Fibroblast of lung (primary cell): ENCODE results near the gene MRPS10. TPM values are rescaled to one million over a fixed set of nuclear protein-coding genes. Genes with fewer than 3 reads are reported as not detected.

Experiments used
- DNase-seq, 2 donors: peaks; one replicate each; pipeline versions ENCODE4 v3.0.0 to v3.0.0-alpha.2; 2010; ENCODE audit warnings: low read depth in 2 of 2
- H2AFZ ChIP-seq: 2 replicates; pipeline ENCODE4 v1.5.1; 2012; ENCODE audit warnings: low read length, control low read depth, inconsistent platforms
- H3K27ac ChIP-seq: 2 replicates; pipeline ENCODE4 v1.5.1; 2011; ENCODE audit warnings: low read length, control low read depth; ENCODE audit not compliant: insufficient read depth
- H3K27me3 ChIP-seq: 2 replicates; pipeline ENCODE4 v1.5.1; 2011; ENCODE audit warnings: mild to moderate bottlenecking, low read length; ENCODE audit not compliant: control insufficient read depth, insufficient read depth
- H3K36me3 ChIP-seq: 2 replicates; pipeline ENCODE4 v1.5.1; 2011; ENCODE audit warnings: low read length; ENCODE audit not compliant: control insufficient read depth, insufficient read depth
- H3K4me1 ChIP-seq: 2 replicates; pipeline ENCODE4 v1.5.1; 2011; ENCODE audit warnings: low read length; ENCODE audit not compliant: control insufficient read depth, insufficient read depth; ENCODE audit errors: extremely low read depth
- H3K4me2 ChIP-seq: 2 replicates; pipeline ENCODE4 v1.5.1; 2011; ENCODE audit warnings: low read length, control low read depth; ENCODE audit not compliant: insufficient read depth; ENCODE audit errors: extremely low read depth
- H3K4me3 ChIP-seq, 4 experiments: fragments of 200-600 bp in 1 of 4; sonication (generic) in 1 of 4; replicated peaks in 1 of 4; 2 replicates each; pipeline ENCODE4 v1.5.1; 2011 to 2016; ENCODE audit warnings: low read length in 4 of 4, low read depth in 3 of 4, mild to moderate bottlenecking in 3 of 4, control low read depth in 2 of 4, inconsistent platforms in 1 of 4, mixed read lengths in 1 of 4; ENCODE audit not compliant: insufficient read depth in 1 of 4; ENCODE audit errors: control extremely low read depth in 1 of 4
- H3K79me2 ChIP-seq: 2 replicates; pipeline ENCODE4 v1.5.1; 2012; ENCODE audit warnings: mild to moderate bottlenecking, low read length, inconsistent platforms; ENCODE audit not compliant: control insufficient read depth, insufficient read depth
- H3K9ac ChIP-seq: 2 replicates; pipeline ENCODE4 v1.5.1; 2011; ENCODE audit warnings: mild to moderate bottlenecking, low read length, control low read depth; ENCODE audit not compliant: insufficient read depth
- H3K9me3 ChIP-seq: 2 replicates; pipeline ENCODE4 v1.5.1; 2012; ENCODE audit warnings: low read depth, low read length; ENCODE audit not compliant: control insufficient read depth, insufficient read depth
- H4K20me1 ChIP-seq: 2 replicates; pipeline ENCODE4 v1.5.1; 2011; ENCODE audit warnings: low read length; ENCODE audit not compliant: control insufficient read depth, insufficient read depth; ENCODE audit errors: extremely low read depth
- CTCF ChIP-seq, 2 donors: IDR thresholded peaks in 1 of 2; conservative IDR thresholded peaks in 1 of 2; 1 replicate in 1 of 2; 2 replicates in 1 of 2; pipeline ENCODE4 v1.5.1; 2011 to 2012; ENCODE audit warnings: low read length in 2 of 2, control low read depth in 1 of 2, inconsistent platforms in 1 of 2, low read depth in 1 of 2, mild to moderate bottlenecking in 1 of 2
- EZH2 ChIP-seq: IDR thresholded peaks from 2 replicates; pipeline ENCODE4 v1.5.1; 2012; ENCODE audit warnings: low read length, control low read depth, mild to moderate bottlenecking; ENCODE audit errors: missing control alignments
- polyA plus RNA-seq, 2 donors: library from polyadenylated mRNA; depleted of rRNA in 1 of 2; stranded (reverse) in 1 of 2; unstranded in 1 of 2; fragments of >200 nt; gene quantifications; 2 replicates each; pipeline ENCODE4 v1.2.1, GENCODE V29; 2011 to 2012; ENCODE audit warnings: missing spikeins in 1 of 2
- total RNA-seq: library from RNA; depleted of rRNA; stranded (reverse); fragments of >200 nt; gene quantifications from 2 replicates; pipeline ENCODE4 v1.2.1, GENCODE V29; 2014

Gene MRPS10
- total and polyA plus RNA-seq, 2 donors (not counting 1 experiment from before 2014, with no cell fraction given): 67.5 to 74.1 TPM

GRCh38 chr6:42241915-42242314 lies 24.3 kb upstream of the MRPS10 start:
- peaks cover 17% of the 10 kb centered on the region for H3K36me3 ChIP-seq
- H3K27ac ChIP-seq: no peak overlapping the region
- H3K4me3 ChIP-seq: no peak overlapping the region
- H3K27me3 ChIP-seq: no peaks in the 10 kb centered on the region
- no peak for TF ChIP-seq CTCF (conservative IDR thresholded peaks at IDR 0.05 in 1 of 2, IDR thresholded peaks at IDR 0.05 in 1 of 2; ENCODE audit: low read depth in 1 of 2, low read length in 2 of 2)
- TF ChIP-seq EZH2: no peak
- H2AFZ ChIP-seq: no peak overlapping the region
- no peak overlapping the region for H3K4me2 ChIP-seq
- DNase-seq: no peak
- H3K79me2 ChIP-seq: no peaks in the 10 kb centered on the region
- no peaks in the 10 kb centered on the region for H3K9me3 ChIP-seq
- H4K20me1 ChIP-seq: no peaks in the 10 kb centered on the region
- H3K4me1 ChIP-seq: peaks cover 9% of the 10 kb centered on the region
- H3K9ac ChIP-seq: no peak overlapping the region

- Histone ChIP-seq H4K20me1 (no peaks in the 10 kb centered on the region), H3K79me2 (no peaks in the 10 kb centered on the region), H3K4me3 (no peak overlapping the region), H3K4me1 (peaks cover 9% of the 10 kb centered on the region), H3K9me3 (no peaks in the 10 kb centered on the region), H3K27me3 (no peaks in the 10 kb centered on the region), H3K27ac (peak overlapping the region; percentile 67), H2AFZ (no peak overlapping the region), H3K36me3 (peaks cover 13% of the 10 kb centered on the region), H3K4me2 (peak overlapping the region; percentile 55), H3K9ac (no peak overlapping the region)
- no peak for TF ChIP-seq CTCF (conservative IDR thresholded peaks at IDR 0.05 in 1 of 2, IDR thresholded peaks at IDR 0.05 in 1 of 2; ENCODE audit: low read depth in 1 of 2, low read length in 2 of 2)
- no peak for TF ChIP-seq EZH2
- DNase-seq: peak; percentile 61 to 69
Observed at GRCh38 chr6:42239736-42240375, 22.2 kb upstream of the MRPS10 start.

GRCh38 chr6:42239333-42239732 lies 21.7 kb upstream of the MRPS10 start:
- Histone ChIP-seq H3K27ac (peak overlapping the region; percentile 67), H3K27me3 (no peaks in the 10 kb centered on the region), H3K9me3 (no peaks in the 10 kb centered on the region), H3K36me3 (peaks cover 11% of the 10 kb centered on the region), H3K4me3 (no peak overlapping the region), H3K79me2 (no peaks in the 10 kb centered on the region), H3K4me1 (peaks cover 9% of the 10 kb centered on the region), H3K4me2 (peak overlapping the region; percentile 55), H3K9ac (no peak overlapping the region), H2AFZ (no peak overlapping the region), H4K20me1 (no peaks in the 10 kb centered on the region)
- no peak for TF ChIP-seq EZH2
- TF ChIP-seq CTCF (conservative IDR thresholded peaks at IDR 0.05 in 1 of 2, IDR thresholded peaks at IDR 0.05 in 1 of 2; ENCODE audit: low read depth in 1 of 2, low read length in 2 of 2): no peak
- no peak for DNase-seq
